Activated T-helper 2 cell treated with anti-CD3 and anti-CD28 coated beads, Interferon-gamma antibody, Interleukin-2, Interleukin-4, amounts not matched to agents 10 μg/mL and 5 μg/mL and 100 μg/mL, durations not matched to agents 14 hours and 24 hours and 36 hours (primary cell): ENCODE results near the gene LDAF1. TPM values are rescaled to one million over a fixed set of nuclear protein-coding genes. Genes with fewer than 3 reads are reported as not detected.
"Not testable (repeated sequence)": the region's sequence is repeated elsewhere in the genome, so short reads cannot be mapped to it uniquely, and the experiment has no call there.

Source experiments
- DNase-seq: peaks from one replicate; pipeline ENCODE4 v3.0.0; 2021; ENCODE audit warnings: low spot score
- H3K27ac Mint-ChIP-seq: one replicate; pipeline ENCODE4 v1.8.0; 2021; ENCODE audit warnings: mixed read lengths
- H3K27me3 Mint-ChIP-seq: one replicate; pipeline ENCODE4 v1.8.0; 2021; ENCODE audit warnings: low read depth, mixed read lengths
- H3K36me3 Mint-ChIP-seq: one replicate; pipeline ENCODE4 v1.8.0; 2021; ENCODE audit warnings: low read depth, mixed read lengths
- H3K4me1 Mint-ChIP-seq: one replicate; pipeline ENCODE4 v1.8.0; 2021; ENCODE audit warnings: low read depth, mixed read lengths
- H3K4me3 Mint-ChIP-seq: one replicate; pipeline ENCODE4 v1.8.0; 2021; ENCODE audit warnings: low read depth, mild to moderate bottlenecking, moderate library complexity, mixed read lengths
- H3K9me3 Mint-ChIP-seq: one replicate; pipeline ENCODE4 v1.8.0; 2021; ENCODE audit warnings: mixed read lengths
- intact Hi-C: fragments of 100-400 bp; cut with micrococcal nuclease; formaldehyde crosslinking; loops from one replicate; pipeline ENCODE4 v1.15.1; 2023
- total RNA-seq: library from RNA; stranded (reverse); gene quantifications from 2 replicates; pipeline ENCODE4 v1.2.3, GENCODE V29; 2022

The LDAF1 gene
- total RNA-seq, 1 donor from 2014 or later: 10.5 TPM

DNA sequence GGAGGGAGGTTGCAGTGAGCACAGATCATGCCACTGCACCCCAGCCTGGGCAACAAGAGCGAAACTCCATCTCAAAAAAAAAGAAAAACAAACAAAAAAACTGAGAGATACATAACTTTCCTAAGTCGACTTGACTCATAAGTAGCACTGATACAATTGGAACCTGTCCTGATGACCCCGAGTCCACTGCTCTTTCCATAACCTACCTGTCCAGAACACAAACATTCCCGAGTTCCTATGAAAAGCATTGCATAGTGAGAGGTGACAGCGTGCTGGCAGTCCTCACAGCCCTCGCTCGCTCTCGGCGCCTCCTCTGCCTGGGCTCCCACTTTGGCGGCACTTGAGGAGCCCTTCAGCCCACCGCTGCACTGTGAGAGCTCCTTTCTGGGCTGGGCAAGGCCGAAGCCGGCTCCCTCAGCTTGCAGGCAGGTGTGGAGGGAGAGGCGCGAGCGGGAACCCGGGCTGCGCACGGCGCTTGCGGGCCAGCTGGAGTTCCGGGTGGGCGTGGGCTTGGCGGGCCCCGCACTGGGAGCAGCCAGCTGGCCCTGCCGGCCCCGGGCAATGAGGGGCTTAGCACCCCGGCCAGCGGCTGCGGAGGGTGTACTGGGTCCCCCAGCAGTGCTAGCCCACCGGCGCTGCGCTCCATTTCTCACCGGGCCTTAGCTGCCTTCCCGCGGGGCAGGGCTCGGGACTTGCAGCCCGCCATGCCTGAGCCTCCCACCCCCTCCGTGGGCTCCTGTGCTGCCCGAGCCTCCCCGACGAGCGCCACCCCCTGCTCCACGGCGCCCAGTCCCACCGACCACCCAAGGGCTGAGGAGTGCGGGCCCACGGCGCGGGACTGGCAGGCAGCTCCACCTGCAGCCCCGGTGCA is 6.1 kb upstream of the LDAF1 start:
- not testable (repeated sequence) for H3K27ac Mint-ChIP-seq, H3K9me3 Mint-ChIP-seq, DNase-seq, H3K36me3 Mint-ChIP-seq, H3K4me1 Mint-ChIP-seq, H3K4me3 Mint-ChIP-seq
- peaks cover 16% of the 10 kb centered on the region for H3K27me3 Mint-ChIP-seq
- intact Hi-C loops: loop anchor here (10.0 kb wide), 1 partner anchor 308 kb away; no protein-coding TSS in a partner anchor

DNA sequence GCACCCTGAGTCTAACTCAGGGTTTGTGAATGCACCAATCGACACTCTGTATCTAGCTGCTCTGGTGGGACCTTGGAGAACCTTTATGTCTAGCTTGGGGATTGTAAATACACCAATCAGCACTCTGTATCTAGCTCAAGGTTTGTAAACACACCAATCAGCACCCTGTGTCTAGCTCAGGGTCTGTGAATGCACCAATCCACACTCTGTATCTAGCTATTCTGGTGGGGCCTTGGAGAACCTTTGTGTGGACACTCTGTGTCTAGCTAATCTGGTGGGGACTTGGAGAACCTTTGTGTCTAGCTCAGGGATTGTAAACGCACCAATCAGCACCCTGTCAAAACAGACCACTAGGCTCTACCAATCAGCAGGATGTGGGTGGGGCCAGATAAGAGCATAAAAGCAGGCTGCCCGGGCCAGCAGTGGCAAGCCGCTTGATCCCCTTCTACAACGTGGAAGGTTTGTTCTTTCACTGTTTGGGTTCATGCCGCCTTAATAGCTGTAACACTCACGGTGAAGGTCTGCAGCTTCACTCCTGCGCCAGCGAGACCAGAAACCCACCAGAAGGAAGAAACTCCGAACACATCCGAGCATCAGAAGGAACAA is 5.2 kb upstream of the LDAF1 start:
- intact Hi-C loops: loop anchor here (10.0 kb wide), 1 partner anchor 308 kb away; no protein-coding TSS in a partner anchor
- not testable (repeated sequence) for DNase-seq, H3K36me3 Mint-ChIP-seq, H3K27ac Mint-ChIP-seq, H3K4me3 Mint-ChIP-seq, H3K9me3 Mint-ChIP-seq, H3K4me1 Mint-ChIP-seq
- H3K27me3 Mint-ChIP-seq: peaks cover 12% of the 10 kb centered on the region

- peaks cover 18% of the 10 kb centered on the region for H3K4me1 Mint-ChIP-seq
- H3K27me3 Mint-ChIP-seq, H3K4me3 Mint-ChIP-seq, H3K9me3 Mint-ChIP-seq, H3K36me3 Mint-ChIP-seq, H3K27ac Mint-ChIP-seq, DNase-seq: not testable (repeated sequence)
- intact Hi-C loops: loop anchor here (10.0 kb wide), 1 partner anchor 311 kb away; no protein-coding TSS in a partner anchor
Observed at GRCh38 chr16:21156011-21156410, 2.5 kb upstream of the LDAF1 start.

GRCh38 chr16:21156767-21157467 is 1.6 kb upstream of the LDAF1 start:
- Mint-ChIP-seq H3K36me3 (peaks cover 11% of the 10 kb centered on the region), H3K9me3 (no peaks in the 10 kb centered on the region), H3K4me1 (peaks cover 19% of the 10 kb centered on the region), H3K27ac (no peak overlapping the region), H3K4me3 (no peak overlapping the region), H3K27me3 (peaks cover 2% of the 10 kb centered on the region)
- intact Hi-C loops: loop anchor here (10.0 kb wide), 1 partner anchor 312 kb away; no protein-coding TSS in a partner anchor
- DNase-seq: no peak

DNA sequence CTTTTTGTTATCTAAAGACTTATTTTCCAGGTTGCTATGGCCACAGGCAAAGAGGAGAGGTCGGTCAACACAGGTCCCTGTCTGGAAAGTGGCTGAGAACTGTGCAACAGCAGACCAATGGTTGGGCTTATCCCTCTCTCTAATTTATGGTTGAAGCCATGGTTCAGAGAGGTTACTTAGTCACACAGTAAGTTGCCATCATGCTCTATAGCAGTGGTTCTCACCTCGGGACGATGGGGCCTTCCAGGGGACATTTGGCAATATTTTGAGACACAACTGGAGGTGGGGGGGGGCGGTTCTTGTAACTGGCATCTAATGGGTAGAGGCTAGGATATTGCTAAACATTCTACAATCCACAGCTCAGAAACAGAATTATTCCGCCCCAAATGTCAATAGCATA is 842 bp upstream of the LDAF1 start:
- Mint-ChIP-seq H3K4me3 (peak overlapping the region; percentile 47), H3K27me3 (no peaks in the 10 kb centered on the region), H3K36me3 (peaks cover 14% of the 10 kb centered on the region), H3K9me3 (no peaks in the 10 kb centered on the region), H3K4me1 (peaks cover 19% of the 10 kb centered on the region), H3K27ac (no peak overlapping the region)
- intact Hi-C loops: loop anchor here (10.0 kb wide), 1 partner anchor 313 kb away; no protein-coding TSS in a partner anchor
- DNase-seq: no peak

- peaks cover 24% of the 10 kb centered on the region for H3K36me3 Mint-ChIP-seq
- peak overlapping the region; percentile 89 for H3K4me3 Mint-ChIP-seq
- DNase-seq: no peak
- intact Hi-C loops: loop anchor here (10.0 kb wide), 1 partner anchor 315 kb away; no protein-coding TSS in a partner anchor
- no peaks in the 10 kb centered on the region for H3K27me3 Mint-ChIP-seq
- H3K27ac Mint-ChIP-seq: peak overlapping the region; percentile 53
- H3K4me1 Mint-ChIP-seq: peaks cover 19% of the 10 kb centered on the region
- H3K9me3 Mint-ChIP-seq: no peaks in the 10 kb centered on the region
Observed at GRCh38 chr16:21159281-21159951, 942 bp downstream of the LDAF1 start.

GRCh38 chr16:21160276-21160675 is 1.8 kb downstream of the LDAF1 start:
- DNase-seq: no peak
- no peak overlapping the region for H3K27ac Mint-ChIP-seq
- H3K27me3 Mint-ChIP-seq: no peaks in the 10 kb centered on the region
- intact Hi-C loops: no loop called here
- H3K4me1 Mint-ChIP-seq: peaks cover 19% of the 10 kb centered on the region
- H3K9me3 Mint-ChIP-seq: no peaks in the 10 kb centered on the region
- H3K4me3 Mint-ChIP-seq: no peak overlapping the region
- H3K36me3 Mint-ChIP-seq: peaks cover 29% of the 10 kb centered on the region

GRCh38 chr16:21161211-21161610 is 2.7 kb downstream of the LDAF1 start:
- intact Hi-C loops: no loop called here
- no peaks in the 10 kb centered on the region for H3K27me3 Mint-ChIP-seq
- H3K4me3 Mint-ChIP-seq: no peak overlapping the region
- H3K36me3 Mint-ChIP-seq: peaks cover 29% of the 10 kb centered on the region
- H3K4me1 Mint-ChIP-seq: peaks cover 19% of the 10 kb centered on the region
- H3K9me3 Mint-ChIP-seq: no peaks in the 10 kb centered on the region
- DNase-seq: no peak
- no peak overlapping the region for H3K27ac Mint-ChIP-seq

GRCh38 chr16:21162661-21163151 is 4.2 kb downstream of the LDAF1 start:
- H3K27ac Mint-ChIP-seq: no peak overlapping the region
- H3K27me3 Mint-ChIP-seq: no peaks in the 10 kb centered on the region
- peaks cover 39% of the 10 kb centered on the region for H3K36me3 Mint-ChIP-seq
- intact Hi-C loops: no loop called here
- no peaks in the 10 kb centered on the region for H3K9me3 Mint-ChIP-seq
- H3K4me1 Mint-ChIP-seq: peaks cover 18% of the 10 kb centered on the region
- no peak for DNase-seq
- H3K4me3 Mint-ChIP-seq: no peak overlapping the region

DNA sequence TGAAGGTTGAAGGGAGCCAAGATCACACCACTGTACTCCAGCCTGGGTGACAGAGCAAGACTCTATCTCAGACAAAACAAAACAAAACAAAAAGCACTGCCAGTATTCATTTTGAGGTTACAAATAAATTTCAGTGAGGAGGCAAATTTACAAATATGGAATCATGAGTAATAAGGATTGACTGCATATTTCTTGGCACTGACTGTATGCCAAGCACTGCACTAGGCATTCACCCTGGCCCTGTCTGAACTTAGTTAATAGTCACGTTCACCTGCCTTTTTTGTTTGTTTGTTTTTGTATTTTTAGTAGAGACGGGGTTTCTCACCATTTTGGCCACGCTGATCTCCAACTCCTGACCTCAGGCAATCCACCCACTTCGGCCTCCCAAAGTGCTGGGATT is 5.1 kb downstream of the LDAF1 start:
- Mint-ChIP-seq H3K27me3 (no peaks in the 10 kb centered on the region), H3K4me1 (peaks cover 14% of the 10 kb centered on the region), H3K9me3 (no peaks in the 10 kb centered on the region), H3K36me3 (peaks cover 39% of the 10 kb centered on the region), H3K27ac (no peak overlapping the region), H3K4me3 (no peak overlapping the region)
- no peak for DNase-seq
- intact Hi-C loops: no loop called here

- H3K4me3 Mint-ChIP-seq: no peak overlapping the region
- no peak overlapping the region for H3K27ac Mint-ChIP-seq
- H3K9me3 Mint-ChIP-seq: no peaks in the 10 kb centered on the region
- no peaks in the 10 kb centered on the region for H3K27me3 Mint-ChIP-seq
- H3K36me3 Mint-ChIP-seq: peaks cover 39% of the 10 kb centered on the region
- DNase-seq: no peak
- H3K4me1 Mint-ChIP-seq: peaks cover 9% of the 10 kb centered on the region
- intact Hi-C loops: no loop called here
Observed at GRCh38 chr16:21164521-21165168, 6.2 kb downstream of the LDAF1 start.

GRCh38 chr16:21166561-21166961 is 8.1 kb downstream of the LDAF1 start:
- Mint-ChIP-seq H3K36me3 (peaks cover 38% of the 10 kb centered on the region), H3K4me3 (no peak overlapping the region), H3K27ac (no peak overlapping the region), H3K27me3 (no peaks in the 10 kb centered on the region), H3K9me3 (no peaks in the 10 kb centered on the region), H3K4me1 (peaks cover 2% of the 10 kb centered on the region)
- intact Hi-C loops: no loop called here
- no peak for DNase-seq
